Mesenchymal stem cell (in vitro differentiated cells and primary cell): ENCODE measurements around the gene ARL15.

Experiments used
- DNase-seq: peaks from one replicate; pipeline ENCODE4 v3.0.0-alpha.2; 2013
- H2AFZ ChIP-seq: one replicate; pipeline ENCODE4 v1.6.1; 2013; ENCODE audit warnings: low read depth, mild to moderate bottlenecking, control low read depth, inconsistent platforms, low read length, moderate library complexity
- H2AK5ac ChIP-seq: 2 replicates; pipeline ENCODE4 v1.6.1; 2013; ENCODE audit warnings: low read length, moderate library complexity, mild to moderate bottlenecking, inconsistent platforms; ENCODE audit not compliant: severe bottlenecking
- H2BK120ac ChIP-seq: one replicate; pipeline ENCODE4 v1.6.1; 2013; ENCODE audit warnings: low read depth, mild to moderate bottlenecking, inconsistent platforms, low read length, moderate library complexity
- H2BK12ac ChIP-seq, 2 experiments: one replicate each; pipeline ENCODE4 v1.6.1; 2013; ENCODE audit warnings: inconsistent platforms in 2 of 2, low read length in 2 of 2, mild to moderate bottlenecking in 2 of 2, moderate library complexity in 2 of 2, control low read depth in 1 of 2
- H2BK15ac ChIP-seq: one replicate; pipeline ENCODE4 v1.6.1; 2013; ENCODE audit warnings: mild to moderate bottlenecking, low read depth, inconsistent platforms; ENCODE audit not compliant: poor library complexity, severe bottlenecking
- H2BK5ac ChIP-seq: 2 replicates; pipeline ENCODE4 v1.6.1; 2013; ENCODE audit warnings: low read depth, mild to moderate bottlenecking, low read length, control low read depth, inconsistent platforms; ENCODE audit not compliant: poor library complexity, severe bottlenecking
- H3K14ac ChIP-seq, 2 experiments: one replicate each; pipeline ENCODE4 v1.6.1; 2013; ENCODE audit warnings: inconsistent platforms in 2 of 2, low read length in 2 of 2, control low read depth in 1 of 2, mild to moderate bottlenecking in 1 of 2, moderate library complexity in 1 of 2
- H3K18ac ChIP-seq, 2 experiments: one replicate each; pipeline ENCODE4 v1.6.1; 2013; ENCODE audit warnings: inconsistent platforms in 2 of 2, low read length in 2 of 2, control low read depth in 1 of 2, low read depth in 1 of 2, mild to moderate bottlenecking in 1 of 2
- H3K23ac ChIP-seq, 2 experiments: one replicate each; pipeline ENCODE4 v1.6.1; 2013; ENCODE audit warnings: inconsistent platforms in 2 of 2, low read length in 2 of 2, mild to moderate bottlenecking in 2 of 2, moderate library complexity in 2 of 2, control low read depth in 1 of 2
- H3K27ac ChIP-seq: 2 replicates; pipeline ENCODE4 v1.5.1; 2013; ENCODE audit warnings: mild to moderate bottlenecking, moderate library complexity, low read length, control low read depth, inconsistent platforms; ENCODE audit not compliant: poor library complexity, severe bottlenecking
- H3K27me3 ChIP-seq, 2 experiments: 2 replicates each; pipeline versions ENCODE4 v1.6.1 to v1.7.0; 2013; ENCODE audit warnings: low read length in 2 of 2, mild to moderate bottlenecking in 2 of 2, moderate library complexity in 2 of 2, control low read depth in 1 of 2, inconsistent platforms in 1 of 2; ENCODE audit not compliant: control insufficient read depth in 1 of 2, insufficient read depth in 1 of 2
- H3K36me3 ChIP-seq, 2 experiments: 2 replicates each; pipeline versions ENCODE4 v1.6.1 to v1.7.0; 2013; ENCODE audit warnings: low read length in 2 of 2, control low read depth in 1 of 2, inconsistent platforms in 1 of 2, low read depth in 1 of 2, mild to moderate bottlenecking in 1 of 2; ENCODE audit not compliant: insufficient read depth in 2 of 2, control insufficient read depth in 1 of 2
- H3K4ac ChIP-seq, 2 experiments: one replicate each; pipeline ENCODE4 v1.6.1; 2013; ENCODE audit warnings: inconsistent platforms in 2 of 2, low read length in 2 of 2, mild to moderate bottlenecking in 2 of 2, moderate library complexity in 2 of 2, control low read depth in 1 of 2, low read depth in 1 of 2
- H3K4me1 ChIP-seq: 2 replicates; pipeline ENCODE4 v1.6.1; 2013; ENCODE audit warnings: low read depth, low read length, control low read depth; ENCODE audit not compliant: control insufficient read depth, insufficient read depth
- H3K4me2 ChIP-seq: 2 replicates; pipeline ENCODE4 v1.6.1; 2013; ENCODE audit warnings: low read length, mild to moderate bottlenecking, inconsistent platforms; ENCODE audit not compliant: poor library complexity, severe bottlenecking
- H3K4me3 ChIP-seq, 2 experiments: 2 replicates each; pipeline versions ENCODE4 v1.5.1 to v1.7.0; 2013; ENCODE audit warnings: low read length in 2 of 2, mild to moderate bottlenecking in 2 of 2, control low read depth in 1 of 2, low read depth in 1 of 2; ENCODE audit not compliant: insufficient read depth in 1 of 2
- H3K79me1 ChIP-seq: replicated peaks from 2 replicates; pipeline ENCODE4 v1.6.1; 2013; ENCODE audit warnings: mild to moderate bottlenecking, control low read depth, low read length, inconsistent platforms; ENCODE audit not compliant: poor library complexity, severe bottlenecking
- H3K9ac ChIP-seq: 2 replicates; pipeline ENCODE4 v1.7.0; 2013; ENCODE audit warnings: mild to moderate bottlenecking, low read length, moderate library complexity
- H3K9me3 ChIP-seq: 2 replicates; pipeline ENCODE4 v1.7.0; 2013; ENCODE audit warnings: mild to moderate bottlenecking, low read length; ENCODE audit not compliant: control insufficient read depth
- H4K8ac ChIP-seq: one replicate; pipeline ENCODE4 v1.6.1; 2013; ENCODE audit warnings: inconsistent platforms, mild to moderate bottlenecking, low read length, moderate library complexity
- H4K91ac ChIP-seq: one replicate; pipeline ENCODE4 v1.6.1; 2013; ENCODE audit warnings: mild to moderate bottlenecking, low read length, inconsistent platforms
- WGBS: methylation state at CpG from one replicate; pipeline ENCODE4 v1.1.7; 2013; ENCODE audit warnings: mixed read lengths; 5-methylcytosine and 5-hydroxymethylcytosine counted together

ARL15 gene

DNA sequence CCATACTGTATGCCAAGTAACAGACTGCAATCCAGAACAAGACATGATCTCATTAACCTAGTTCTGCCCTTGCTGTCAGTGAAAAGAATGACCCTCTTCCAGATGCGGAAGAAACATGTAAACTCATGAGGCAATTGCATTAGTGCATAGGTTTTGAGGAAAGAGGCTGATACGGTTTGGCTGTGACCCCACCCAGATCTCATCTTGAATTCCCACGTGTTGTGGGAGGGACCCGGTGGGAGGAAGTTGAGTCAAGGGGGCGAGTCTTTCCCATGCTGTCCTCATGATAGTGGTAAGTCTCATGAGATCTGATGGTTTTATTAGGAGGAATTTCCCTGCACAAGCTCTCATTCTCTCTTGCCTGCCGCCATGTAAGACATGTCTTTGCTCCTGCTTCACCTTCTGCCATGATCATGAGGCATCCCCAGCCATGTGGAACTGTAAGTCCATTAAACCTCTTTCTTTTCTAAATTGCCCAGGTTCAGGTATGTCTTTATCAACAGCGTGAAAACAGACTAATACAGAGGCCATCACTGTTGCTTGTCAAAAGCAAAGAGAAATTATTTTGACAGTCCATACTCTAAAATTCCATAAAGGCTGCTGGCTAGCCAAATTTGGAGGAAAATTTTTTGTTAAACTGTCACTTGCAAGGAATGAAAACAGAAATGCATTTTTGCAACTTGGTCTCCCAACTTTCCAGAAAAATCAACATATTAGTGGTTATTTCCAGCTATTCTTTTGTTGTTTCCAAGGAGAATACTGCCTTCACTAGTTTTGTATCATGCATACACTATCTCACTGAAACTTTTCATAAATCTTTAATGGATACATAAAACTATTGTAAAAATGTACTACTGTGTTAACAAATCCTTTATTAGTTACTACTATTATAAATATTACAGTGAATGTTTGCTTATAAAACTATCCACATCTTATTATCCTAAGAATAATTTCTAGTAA lies 3.2 kb upstream of the ARL15 start:
- Histone ChIP-seq H3K4me2 (no peak overlapping the region), H4K8ac (no peak overlapping the region), H2AFZ (no peak overlapping the region)

DNA sequence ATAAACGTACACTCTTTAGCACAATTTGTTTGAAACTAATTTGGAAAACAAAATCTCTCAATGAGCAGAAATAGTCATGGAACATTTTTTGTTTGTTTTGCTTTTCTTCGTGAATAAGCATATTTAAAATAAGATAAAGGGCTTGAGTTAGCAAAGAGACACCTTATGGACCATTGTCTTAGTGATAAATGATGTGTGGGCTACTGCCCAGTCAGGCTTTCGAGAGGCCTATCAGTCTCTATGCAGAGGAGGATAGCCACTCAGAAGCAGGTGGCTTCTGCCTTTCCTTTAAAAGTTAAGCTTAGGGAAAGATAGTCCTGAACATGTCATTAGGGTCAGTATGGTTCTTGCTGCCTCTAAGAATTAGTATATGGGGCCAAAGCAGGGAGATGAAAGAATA lies 2.1 kb upstream of the ARL15 start:
- H3K27me3 ChIP-seq: no peaks in the 10 kb centered on the region
- 86% methylated on average over 3 of the region's 3 CpGs for WGBS

More for the DNA sequence above, 3.2 kb upstream of the ARL15 start:
- no peak overlapping the region for H3K4me3 ChIP-seq
- H3K4me1 ChIP-seq: peaks cover 2% of the 10 kb centered on the region
- 85% methylated on average over 6 of the region's 7 CpGs for WGBS
- no peak overlapping the region for H2BK15ac ChIP-seq
- H3K9ac ChIP-seq: no peak overlapping the region
- H3K18ac ChIP-seq: no peak overlapping the region
- no peaks in the 10 kb centered on the region for H3K27me3 ChIP-seq
- H3K27ac ChIP-seq: no peak overlapping the region
- H2BK5ac ChIP-seq: no peak overlapping the region
- H3K79me1 ChIP-seq: peaks cover 2% of the 10 kb centered on the region
- DNase-seq: no peak
- H4K91ac ChIP-seq: no peak overlapping the region
- no peak overlapping the region for H3K4ac ChIP-seq
- no peak overlapping the region for H2BK120ac ChIP-seq
- H3K36me3 ChIP-seq: no peaks in the 10 kb centered on the region
- no peak overlapping the region for H2AK5ac ChIP-seq
- H3K9me3 ChIP-seq: no peaks in the 10 kb centered on the region
- H3K23ac ChIP-seq: no peak overlapping the region
- H3K14ac ChIP-seq: no peak overlapping the region
- H2BK12ac ChIP-seq: no peak overlapping the region

DNA sequence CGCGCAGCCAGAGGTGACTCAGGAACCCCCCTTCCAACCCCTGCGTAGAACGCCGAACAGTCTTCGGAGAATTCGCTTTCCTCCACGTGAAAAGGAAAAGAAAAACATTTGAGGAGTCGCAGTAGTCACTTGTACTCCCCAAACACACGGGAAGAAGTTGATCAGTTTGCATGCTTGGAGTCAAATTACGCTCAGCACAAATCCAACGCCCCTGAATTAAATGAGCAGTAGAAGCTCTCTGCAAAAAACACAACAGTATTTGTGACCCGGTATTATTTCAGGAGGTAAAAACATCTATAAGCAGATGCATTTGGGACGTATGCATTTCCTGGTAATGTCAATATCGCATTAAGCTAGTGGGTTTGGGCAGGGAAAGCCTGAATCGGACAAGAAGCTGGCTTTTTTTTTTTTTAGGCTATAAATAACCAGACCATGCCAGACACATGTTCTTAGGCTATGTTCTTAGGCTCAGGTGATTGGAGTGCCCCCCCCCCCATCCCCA lies 854 bp upstream of the ARL15 start:
- 0% methylated on average over 14 of the region's 16 CpGs for WGBS

More for the DNA sequence above, 2.1 kb upstream of the ARL15 start:
- Histone ChIP-seq H2BK12ac (no peak overlapping the region), H4K91ac (no peak overlapping the region), H3K18ac (no peak overlapping the region), H4K8ac (no peak overlapping the region), H3K79me1 (peaks cover 4% of the 10 kb centered on the region), H3K9ac (no peak overlapping the region), H3K4me3 (no peak overlapping the region), H3K23ac (no peak overlapping the region), H3K4ac (no peak overlapping the region), H3K36me3 (no peaks in the 10 kb centered on the region), H3K27ac (no peak overlapping the region), H2AFZ (no peak overlapping the region), H3K4me2 (no peak overlapping the region), H2AK5ac (no peak overlapping the region), H3K9me3 (no peaks in the 10 kb centered on the region), H2BK120ac (no peak overlapping the region), H2BK5ac (no peak overlapping the region), H3K14ac (no peak overlapping the region), H3K4me1 (peaks cover 2% of the 10 kb centered on the region), H2BK15ac (no peak overlapping the region)
- DNase-seq: no peak

More for the DNA sequence above, 854 bp upstream of the ARL15 start:
- Histone ChIP-seq H3K9ac (peak overlapping the region; percentile 96), H3K4me2 (peak overlapping the region; percentile 100), H3K23ac (no peak overlapping the region), H2BK12ac (no peak overlapping the region), H3K4ac (no peak overlapping the region), H2BK5ac (no peak overlapping the region), H3K79me1 (peaks cover 6% of the 10 kb centered on the region), H3K4me1 (peaks cover 2% of the 10 kb centered on the region), H3K27ac (no peak overlapping the region), H3K4me3 (peak overlapping the region; percentile 66 to 94), H2AK5ac (no peak overlapping the region), H3K27me3 (no peaks in the 10 kb centered on the region), H2BK15ac (peak overlapping the region; percentile 73), H2AFZ (peak overlapping the region; percentile 79), H4K91ac (no peak overlapping the region), H3K36me3 (no peaks in the 10 kb centered on the region), H3K9me3 (no peaks in the 10 kb centered on the region), H2BK120ac (peak overlapping the region; percentile 54), H4K8ac (peak overlapping the region; percentile 47), H3K18ac (peak overlapping the region in 1 of 2 experiments; percentile 58), H3K14ac (no peak overlapping the region)
- DNase-seq: peak; percentile 55
